Skeletal muscle satellite cell (primary cell): Measurements from ENCODE around the gene FHIP1B.

Experiments
- H3K27me3 ChIP-seq: 2 replicates; pipeline ENCODE4 v1.7.0; 2013; ENCODE audit warnings: low read length; ENCODE audit not compliant: control insufficient read depth, insufficient read depth
- H3K36me3 ChIP-seq: 2 replicates; pipeline ENCODE4 v1.7.0; 2013; ENCODE audit warnings: mild to moderate bottlenecking, control low read depth, low read length; ENCODE audit not compliant: insufficient read depth
- H3K4me1 ChIP-seq: 2 replicates; pipeline ENCODE4 v1.7.0; 2013; ENCODE audit warnings: low read length; ENCODE audit not compliant: control insufficient read depth, insufficient read depth
- H3K4me2 ChIP-seq: 2 replicates; pipeline ENCODE4 v1.7.0; 2013; ENCODE audit warnings: mild to moderate bottlenecking, low read length
- H3K4me3 ChIP-seq: 2 replicates; pipeline ENCODE4 v1.7.0; 2013; ENCODE audit warnings: low read length
- H3K9ac ChIP-seq: 2 replicates; pipeline ENCODE4 v1.7.0; 2013; ENCODE audit warnings: mild to moderate bottlenecking, low read depth, low read length, moderate library complexity
- H3K9me3 ChIP-seq: replicated peaks from 2 replicates; pipeline ENCODE4 v1.7.0; 2013; ENCODE audit warnings: mild to moderate bottlenecking, control low read depth, low read length

FHIP1B gene

DNA sequence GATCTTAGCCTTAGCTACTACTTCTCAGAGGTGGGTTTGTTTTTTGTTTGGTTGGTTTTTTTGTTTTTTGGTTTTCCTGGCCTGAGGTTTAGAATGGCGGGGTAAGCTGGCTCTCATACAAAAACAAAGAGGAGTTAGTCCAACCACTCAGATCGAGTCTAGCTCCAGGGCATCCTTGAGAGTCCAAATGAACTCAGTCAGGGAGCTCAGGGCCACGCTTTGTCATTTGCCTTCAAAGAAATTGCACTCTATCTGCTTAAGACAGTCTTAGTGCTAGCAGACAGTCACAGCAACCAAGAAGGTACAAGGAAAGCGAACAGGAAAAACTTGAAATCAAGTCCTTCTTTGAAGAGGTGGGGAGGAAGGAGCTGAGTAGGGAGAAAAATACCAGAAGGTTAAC, 17.9 kb downstream of the FHIP1B start:
- Histone ChIP-seq H3K9me3 (no peaks in the 10 kb centered on the region), H3K27me3 (no peaks in the 10 kb centered on the region), H3K4me2 (no peak overlapping the region), H3K36me3 (peaks cover 41% of the 10 kb centered on the region), H3K4me3 (no peak overlapping the region), H3K9ac (no peak overlapping the region), H3K4me1 (peaks cover 10% of the 10 kb centered on the region)

DNA sequence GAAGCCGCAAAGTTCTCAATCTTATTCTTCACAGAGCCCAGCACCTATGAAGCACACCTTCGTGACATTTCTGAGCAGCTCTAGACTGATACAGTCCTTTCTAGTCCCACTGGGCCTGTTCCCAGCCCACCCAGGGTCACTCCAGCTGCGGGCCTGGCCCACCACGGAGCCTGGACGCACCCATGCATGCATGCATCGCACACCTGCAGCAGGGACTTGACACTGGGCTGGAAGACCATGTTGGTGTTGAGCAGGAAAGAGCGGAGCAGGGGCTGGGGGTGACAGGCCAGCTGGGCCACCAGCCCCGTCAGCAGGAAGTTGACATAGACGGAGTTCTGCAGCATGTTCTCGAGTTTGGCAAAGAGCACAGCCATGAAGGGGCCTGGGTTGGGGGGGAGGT, 19.9 kb downstream of the FHIP1B start:
- Histone ChIP-seq H3K9me3 (no peaks in the 10 kb centered on the region), H3K9ac (no peak overlapping the region), H3K4me1 (peaks cover 6% of the 10 kb centered on the region), H3K4me2 (no peak overlapping the region), H3K36me3 (peaks cover 47% of the 10 kb centered on the region), H3K27me3 (no peaks in the 10 kb centered on the region), H3K4me3 (no peak overlapping the region)

GRCh38 chr11:6210274-6210955, 24.0 kb downstream of the FHIP1B start:
- Histone ChIP-seq H3K9me3 (no peaks in the 10 kb centered on the region), H3K4me1 (no peaks in the 10 kb centered on the region), H3K36me3 (peaks cover 42% of the 10 kb centered on the region), H3K4me2 (no peak overlapping the region), H3K27me3 (no peaks in the 10 kb centered on the region), H3K4me3 (no peak overlapping the region), H3K9ac (no peak overlapping the region)

DNA sequence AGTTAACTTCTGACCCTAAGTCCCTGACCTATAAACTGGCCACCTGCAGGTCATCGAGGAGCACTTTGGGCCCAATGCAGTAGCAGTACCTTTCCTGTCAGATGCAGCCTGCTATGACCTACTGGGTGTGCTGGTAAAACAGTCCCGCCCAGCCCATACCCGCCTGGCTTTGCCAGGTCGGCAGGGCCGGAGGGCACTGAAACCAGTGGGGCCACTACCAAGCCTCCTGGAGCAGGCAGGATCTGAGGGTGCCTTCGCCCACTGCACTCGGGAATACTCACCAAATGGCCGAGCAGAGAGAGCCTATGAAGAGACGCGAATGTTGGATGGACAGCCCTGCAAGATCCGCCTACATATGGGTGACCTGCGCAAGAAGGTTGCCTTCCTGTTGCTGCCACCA, 24.6 kb downstream of the FHIP1B start:
- Histone ChIP-seq H3K9me3 (no peaks in the 10 kb centered on the region), H3K27me3 (no peaks in the 10 kb centered on the region), H3K4me3 (no peak overlapping the region), H3K4me2 (no peak overlapping the region), H3K36me3 (peaks cover 43% of the 10 kb centered on the region), H3K4me1 (no peaks in the 10 kb centered on the region), H3K9ac (no peak overlapping the region)

DNA sequence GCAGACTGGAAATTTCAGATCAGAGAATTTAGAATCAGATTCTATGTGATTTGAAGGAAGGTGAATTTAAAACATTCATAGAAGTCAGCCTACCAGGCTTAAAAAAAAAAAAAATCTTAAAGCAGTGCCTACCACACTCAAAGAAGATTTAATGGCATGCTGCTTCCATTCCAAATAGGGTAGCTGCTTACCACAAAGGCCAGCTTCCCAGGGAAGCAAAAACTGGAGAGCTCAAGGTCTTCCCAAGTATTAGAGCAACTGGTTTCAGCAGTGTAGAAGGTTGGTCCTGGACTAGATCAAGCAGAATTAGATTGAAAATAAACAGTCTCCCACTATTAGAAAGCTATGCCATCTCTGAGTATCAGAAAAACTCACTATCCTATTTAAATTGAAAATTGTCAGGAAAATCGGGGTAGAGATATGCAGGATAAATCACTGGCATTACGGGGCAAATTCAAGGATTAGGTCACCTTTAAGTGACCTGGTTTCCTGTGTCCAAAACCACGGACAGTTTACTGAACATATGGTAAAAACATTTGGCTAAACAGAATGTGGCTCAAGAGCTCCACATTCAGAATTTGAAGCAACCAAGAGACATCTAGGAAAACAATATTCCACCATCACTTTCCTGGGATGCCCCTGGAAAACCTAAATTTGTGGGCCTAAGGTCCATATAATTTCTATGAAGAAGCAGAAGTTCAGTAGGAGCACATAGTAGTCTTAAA, 27.8 kb downstream of the FHIP1B start:
- H3K9me3 ChIP-seq, result no peaks in the 10 kb centered on the region
- H3K4me3 ChIP-seq, result no peak overlapping the region
- no peaks in the 10 kb centered on the region for H3K27me3 ChIP-seq
- H3K9ac ChIP-seq, result no peak overlapping the region
- no peak overlapping the region for H3K4me2 ChIP-seq
- no peaks in the 10 kb centered on the region for H3K4me1 ChIP-seq
- peaks cover 30% of the 10 kb centered on the region for H3K36me3 ChIP-seq

DNA sequence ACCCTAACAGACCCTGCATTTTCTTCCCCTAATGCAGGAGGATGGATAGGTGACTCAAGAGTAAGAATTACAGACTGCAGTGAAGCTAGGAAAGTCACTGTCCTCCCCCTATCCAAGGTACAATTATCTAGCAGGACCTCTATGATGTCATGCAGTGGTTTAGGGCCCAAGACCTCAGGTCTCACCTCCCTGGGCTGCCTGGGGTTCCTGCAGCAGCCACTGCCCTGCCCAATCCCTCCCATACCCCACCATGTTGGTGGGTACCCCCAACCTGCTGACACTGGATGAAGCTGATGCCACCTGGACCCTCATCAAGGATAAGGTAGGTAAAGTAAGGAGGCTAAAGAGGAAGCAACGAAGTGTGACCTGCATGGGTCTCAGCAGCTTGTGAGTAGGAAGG, 29.1 kb downstream of the FHIP1B start, which contains the start of gene C11orf42:
Gene C11orf42 (plus strand): TSS at position 192 of the 400 bp plus-strand sequence. CDS start 59 bp downstream, at position 251.
- H3K4me2 ChIP-seq, result no peak within 1 kb of the TSS
- no peaks in the 10 kb centered on the region for H3K9me3 ChIP-seq
- no peaks in the 10 kb centered on the region for H3K27me3 ChIP-seq
- no peak within 1 kb of the TSS for H3K9ac ChIP-seq
- H3K4me1 ChIP-seq, result no peaks in the 10 kb centered on the region
- peaks cover 22% of the 10 kb centered on the region for H3K36me3 ChIP-seq
- no peak within 1 kb of the TSS for H3K4me3 ChIP-seq

GRCh38 chr11:6204706-6205105, 29.7 kb downstream of the FHIP1B start:
- Histone ChIP-seq H3K4me3 (no peak overlapping the region), H3K36me3 (peaks cover 18% of the 10 kb centered on the region), H3K4me1 (no peaks in the 10 kb centered on the region), H3K9me3 (no peaks in the 10 kb centered on the region), H3K27me3 (no peaks in the 10 kb centered on the region), H3K9ac (no peak overlapping the region), H3K4me2 (no peak overlapping the region)

GRCh38 chr11:6203327-6203726, 31.1 kb downstream of the FHIP1B start:
- Histone ChIP-seq H3K9ac (no peak overlapping the region), H3K4me2 (no peak overlapping the region), H3K9me3 (no peaks in the 10 kb centered on the region), H3K4me3 (no peak overlapping the region), H3K27me3 (no peaks in the 10 kb centered on the region), H3K4me1 (no peaks in the 10 kb centered on the region), H3K36me3 (peaks cover 18% of the 10 kb centered on the region)

DNA sequence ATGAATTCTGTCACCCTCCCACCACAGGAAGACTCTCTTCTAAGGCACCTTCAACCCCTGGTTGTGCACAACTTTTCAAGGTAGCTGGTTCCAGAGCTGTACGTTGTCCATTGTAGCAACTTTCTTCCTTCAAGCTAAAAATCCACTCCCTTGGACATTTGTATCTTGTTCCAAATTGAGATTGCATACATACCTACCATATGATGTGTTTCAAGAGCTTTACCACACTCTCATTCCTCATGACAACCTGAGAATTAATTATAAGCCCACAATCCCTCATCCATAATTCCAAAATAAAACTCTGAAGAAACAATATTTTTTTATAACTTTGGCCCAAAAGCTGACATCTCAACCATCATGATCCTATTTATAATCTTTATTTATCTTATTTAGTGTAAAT, 32.4 kb downstream of the FHIP1B start:
- Histone ChIP-seq H3K4me3 (no peak overlapping the region), H3K36me3 (peaks cover 14% of the 10 kb centered on the region), H3K27me3 (no peaks in the 10 kb centered on the region), H3K9me3 (no peaks in the 10 kb centered on the region), H3K4me2 (no peak overlapping the region), H3K4me1 (no peaks in the 10 kb centered on the region), H3K9ac (no peak overlapping the region)

DNA sequence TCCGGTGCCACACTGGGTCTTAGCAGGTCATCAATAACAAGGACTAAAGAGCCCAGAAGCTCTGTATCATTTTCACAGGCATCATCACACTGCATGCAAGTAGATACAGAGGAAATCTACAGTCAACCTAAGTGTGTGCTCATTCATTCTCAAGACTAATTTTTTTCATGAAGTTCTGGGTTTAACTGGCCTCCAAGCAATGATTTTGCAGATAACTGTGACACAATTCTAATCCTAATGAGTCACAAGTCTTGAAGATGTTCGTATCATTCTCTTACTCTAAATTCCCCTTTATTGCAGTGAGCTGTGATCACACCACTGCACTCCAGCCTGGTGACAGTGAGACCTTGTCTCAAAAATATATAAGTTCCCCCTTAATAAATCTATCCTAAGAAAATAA, 33.0 kb downstream of the FHIP1B start:
- Histone ChIP-seq H3K9ac (no peak overlapping the region), H3K9me3 (no peaks in the 10 kb centered on the region), H3K27me3 (no peaks in the 10 kb centered on the region), H3K36me3 (peaks cover 12% of the 10 kb centered on the region), H3K4me2 (no peak overlapping the region), H3K4me1 (no peaks in the 10 kb centered on the region), H3K4me3 (no peak overlapping the region)

DNA sequence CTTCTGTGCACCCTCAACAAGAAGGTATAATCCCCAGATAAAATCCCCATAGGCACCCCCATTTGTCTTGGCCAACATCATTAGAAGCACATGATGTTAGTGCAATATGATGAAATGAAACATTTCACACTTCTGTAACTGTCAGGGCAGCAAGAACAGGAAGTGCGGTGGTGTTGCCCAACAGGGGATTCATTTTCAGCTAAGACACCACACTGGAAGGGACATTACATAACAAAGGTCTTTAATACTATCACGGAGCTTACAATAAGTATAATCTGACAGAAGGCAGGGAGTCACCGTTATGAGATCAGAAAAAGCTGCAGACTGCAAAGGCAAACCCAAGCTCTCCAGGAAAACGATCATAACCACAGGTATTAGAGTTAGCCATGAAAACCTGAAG, 33.5 kb downstream of the FHIP1B start:
- no peaks in the 10 kb centered on the region for H3K9me3 ChIP-seq
- peaks cover 8% of the 10 kb centered on the region for H3K36me3 ChIP-seq
- H3K4me1 ChIP-seq, result no peaks in the 10 kb centered on the region
- H3K27me3 ChIP-seq, result no peaks in the 10 kb centered on the region
- H3K9ac ChIP-seq, result no peak overlapping the region
- no peak overlapping the region for H3K4me2 ChIP-seq
- no peak overlapping the region for H3K4me3 ChIP-seq
